Measurements from ENCODE around the gene HDAC9. TPM values are rescaled to one million over a fixed set of nuclear protein-coding genes. Genes with fewer than 3 reads are reported as not detected.

HDAC9 gene
- 10 to 100 TPM; 54.8 to 96.2 (median 87.2) TPM for total RNA-seq

- DNase-seq, result peak in 1 of 2 donors; percentile 31
- H3K9me3 ChIP-seq, result no peaks in the 10 kb centered on the region
- peak within 1 kb of the TSS; percentile 74 to 84 for H3K27ac ChIP-seq
- TF ChIP-seq POLR2A (IDR thresholded peaks at IDR 0.05) (no peak), CTCF (IDR thresholded peaks at IDR 0.05) (no peak)
- H3K27me3 ChIP-seq, result no peaks in the 10 kb centered on the region
- no peaks in the 10 kb centered on the region for H3K4me1 ChIP-seq
- no peaks in the 10 kb centered on the region for H3K36me3 ChIP-seq
- H3K4me3 ChIP-seq, result peak within 1 kb of the TSS; percentile 20 to 35
- intact Hi-C loops (cut with DNase I; ENCODE audit: low total_unique reads), result no loop called here
Observed at GRCh38 chr7:18495412-18496340, at the start of gene HDAC9. TSS of gene HDAC9 (plus strand) at chr7:18495749. CDS start at chr7:18496303, 554 bp downstream.

GRCh38 chr7:18445916-18446520, 49.5 kb upstream of the HDAC9 start:
- TF ChIP-seq CTCF (IDR thresholded peaks at IDR 0.05) (no peak), POLR2A (IDR thresholded peaks at IDR 0.05) (no peak)
- intact Hi-C loops (cut with DNase I; ENCODE audit: low total_unique reads), result no loop called here
- DNase-seq, result no peak

GRCh38 chr7:18450019-18450418, 45.5 kb upstream of the HDAC9 start:
- Histone ChIP-seq H3K4me3 (no peak overlapping the region), H3K9me3 (no peaks in the 10 kb centered on the region), H3K27me3 (no peaks in the 10 kb centered on the region), H3K36me3 (no peaks in the 10 kb centered on the region), H3K27ac (no peak overlapping the region), H3K4me1 (no peaks in the 10 kb centered on the region)
- DNase-seq, result no peak
- TF ChIP-seq POLR2A (IDR thresholded peaks at IDR 0.05) (no peak), CTCF (IDR thresholded peaks at IDR 0.05) (no peak)
- intact Hi-C loops (cut with DNase I; ENCODE audit: low total_unique reads), result no loop called here

More at GRCh38 chr7:18445916-18446520, 49.5 kb upstream of the HDAC9 start:
- no peaks in the 10 kb centered on the region for H3K9me3 ChIP-seq
- no peaks in the 10 kb centered on the region for H3K36me3 ChIP-seq
- no peak overlapping the region for H3K27ac ChIP-seq
- H3K4me3 ChIP-seq, result no peak overlapping the region
- H3K27me3 ChIP-seq, result no peaks in the 10 kb centered on the region
- no peaks in the 10 kb centered on the region for H3K4me1 ChIP-seq

GRCh38 chr7:18455606-18456005, 39.9 kb upstream of the HDAC9 start:
- Histone ChIP-seq H3K4me1 (no peaks in the 10 kb centered on the region), H3K27me3 (no peaks in the 10 kb centered on the region), H3K4me3 (no peak overlapping the region), H3K36me3 (no peaks in the 10 kb centered on the region), H3K9me3 (no peaks in the 10 kb centered on the region), H3K27ac (no peak overlapping the region)
- TF ChIP-seq POLR2A (IDR thresholded peaks at IDR 0.05) (no peak), CTCF (IDR thresholded peaks at IDR 0.05) (no peak)
- DNase-seq, result no peak
- intact Hi-C loops (cut with DNase I; ENCODE audit: low total_unique reads), result no loop called here

GRCh38 chr7:18457832-18458231, 37.7 kb upstream of the HDAC9 start:
- H3K27me3 ChIP-seq, result no peaks in the 10 kb centered on the region
- H3K4me3 ChIP-seq, result no peak overlapping the region
- no peaks in the 10 kb centered on the region for H3K9me3 ChIP-seq
- H3K36me3 ChIP-seq, result no peaks in the 10 kb centered on the region
- H3K4me1 ChIP-seq, result no peaks in the 10 kb centered on the region
- DNase-seq, result no peak
- intact Hi-C loops (cut with DNase I; ENCODE audit: low total_unique reads), result no loop called here
- no peak overlapping the region for H3K27ac ChIP-seq
- TF ChIP-seq CTCF (IDR thresholded peaks at IDR 0.05), result no peak
- TF ChIP-seq POLR2A (IDR thresholded peaks at IDR 0.05), result no peak
